Endothelial cell (in vitro differentiated cells): ENCODE data around the gene GDF2. TPM values are rescaled to one million over a fixed set of nuclear protein-coding genes. Genes with fewer than 3 reads are reported as not detected.

Source experiments
- DNase-seq: peaks from one replicate; pipeline ENCODE4 v3.0.0; 2021; ENCODE audit warnings: low spot score
- H3K27ac Mint-ChIP-seq: one replicate; pipeline ENCODE4 v1.8.0; 2021; ENCODE audit warnings: mixed read lengths, inconsistent platforms; ENCODE audit not compliant: unreplicated experiment
- H3K27me3 Mint-ChIP-seq: one replicate; pipeline ENCODE4 v1.8.0; 2021; ENCODE audit warnings: mild to moderate bottlenecking, moderate library complexity, mixed read lengths, inconsistent platforms; ENCODE audit not compliant: unreplicated experiment
- H3K36me3 Mint-ChIP-seq: one replicate; pipeline ENCODE4 v1.8.0; 2021; ENCODE audit warnings: mild to moderate bottlenecking, low read depth, mixed read lengths, inconsistent platforms; ENCODE audit not compliant: unreplicated experiment
- H3K4me1 Mint-ChIP-seq: one replicate; pipeline ENCODE4 v1.8.0; 2021; ENCODE audit warnings: mild to moderate bottlenecking, mixed read lengths, inconsistent platforms; ENCODE audit not compliant: unreplicated experiment
- H3K4me3 Mint-ChIP-seq: one replicate; pipeline ENCODE4 v1.8.0; 2021; ENCODE audit warnings: mild to moderate bottlenecking, mixed read lengths, inconsistent platforms; ENCODE audit not compliant: unreplicated experiment
- H3K9me3 Mint-ChIP-seq: one replicate; pipeline ENCODE4 v1.8.0; 2021; ENCODE audit warnings: mixed read lengths, inconsistent platforms; ENCODE audit not compliant: unreplicated experiment
- total RNA-seq: library from RNA; stranded (reverse); fragmentation: NEBNext Ultra II Directional; extraction: Animal tissue kit (Norgen Biotek cat#: 25700); gene quantifications from one replicate; pipeline ENCODE4 v1.2.1, GENCODE V29; 2021; ENCODE audit not compliant: unreplicated experiment
- TF ChIP-seq, protein P1 (sequence below): fragments of 200-600 bp; sonication (generic); IDR thresholded peaks from one replicate; pipeline ENCODE4 v1.5.0; 2021; ENCODE audit warnings: antibody characterized with exemption; ENCODE audit not compliant: unreplicated experiment

GDF2 gene
- total RNA-seq, 1 donor from 2014 or later = not detected

- Mint-ChIP-seq H3K27ac (no peak overlapping the region), H3K9me3 (no peaks in the 10 kb centered on the region), H3K36me3 (no peaks in the 10 kb centered on the region)
These were observed 36.2 kb downstream of the GDF2 start for GRCh38 chr10:47358457-47358856.

DNA sequence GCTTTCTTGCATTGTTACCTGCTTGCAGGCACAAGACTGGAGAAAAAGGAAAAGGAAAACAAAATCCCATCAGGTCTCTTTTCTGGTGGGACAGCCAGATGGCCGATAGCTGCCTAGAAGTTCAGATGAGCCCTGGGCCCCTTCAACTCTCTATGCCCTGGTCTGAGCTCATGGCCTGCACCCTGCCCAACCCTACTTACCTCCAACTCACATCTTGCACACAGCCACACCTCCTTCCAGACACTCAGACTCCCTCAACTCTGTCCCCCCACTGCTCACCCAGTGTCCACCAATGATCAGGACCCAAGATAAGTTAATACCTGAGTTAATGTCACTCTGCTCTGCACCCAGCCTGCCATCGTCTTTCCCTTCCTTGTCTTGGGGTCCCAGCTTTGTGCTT is 36.8 kb downstream of the GDF2 start:
- Mint-ChIP-seq H3K27ac (no peak overlapping the region), H3K4me1 (no peaks in the 10 kb centered on the region), H3K27me3 (peaks cover 2% of the 10 kb centered on the region), H3K9me3 (no peaks in the 10 kb centered on the region), H3K4me3 (no peak overlapping the region), H3K36me3 (no peaks in the 10 kb centered on the region)
- TF ChIP-seq, protein P1, sequence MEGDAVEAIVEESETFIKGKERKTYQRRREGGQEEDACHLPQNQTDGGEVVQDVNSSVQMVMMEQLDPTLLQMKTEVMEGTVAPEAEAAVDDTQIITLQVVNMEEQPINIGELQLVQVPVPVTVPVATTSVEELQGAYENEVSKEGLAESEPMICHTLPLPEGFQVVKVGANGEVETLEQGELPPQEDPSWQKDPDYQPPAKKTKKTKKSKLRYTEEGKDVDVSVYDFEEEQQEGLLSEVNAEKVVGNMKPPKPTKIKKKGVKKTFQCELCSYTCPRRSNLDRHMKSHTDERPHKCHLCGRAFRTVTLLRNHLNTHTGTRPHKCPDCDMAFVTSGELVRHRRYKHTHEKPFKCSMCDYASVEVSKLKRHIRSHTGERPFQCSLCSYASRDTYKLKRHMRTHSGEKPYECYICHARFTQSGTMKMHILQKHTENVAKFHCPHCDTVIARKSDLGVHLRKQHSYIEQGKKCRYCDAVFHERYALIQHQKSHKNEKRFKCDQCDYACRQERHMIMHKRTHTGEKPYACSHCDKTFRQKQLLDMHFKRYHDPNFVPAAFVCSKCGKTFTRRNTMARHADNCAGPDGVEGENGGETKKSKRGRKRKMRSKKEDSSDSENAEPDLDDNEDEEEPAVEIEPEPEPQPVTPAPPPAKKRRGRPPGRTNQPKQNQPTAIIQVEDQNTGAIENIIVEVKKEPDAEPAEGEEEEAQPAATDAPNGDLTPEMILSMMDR = no peak
- no peak for DNase-seq

More at GRCh38 chr10:47358457-47358856, 36.2 kb downstream of the GDF2 start:
- H3K4me3 Mint-ChIP-seq = no peak overlapping the region
- no peak for DNase-seq
- no peaks in the 10 kb centered on the region for H3K4me1 Mint-ChIP-seq
- H3K27me3 Mint-ChIP-seq = peaks cover 2% of the 10 kb centered on the region
- TF ChIP-seq, protein P1 = no peak

- no peaks in the 10 kb centered on the region for H3K9me3 Mint-ChIP-seq
- H3K27me3 Mint-ChIP-seq = peaks cover 2% of the 10 kb centered on the region
- no peaks in the 10 kb centered on the region for H3K4me1 Mint-ChIP-seq
- H3K4me3 Mint-ChIP-seq = no peak overlapping the region
- no peak for DNase-seq
- TF ChIP-seq, protein P1 = no peak
- no peaks in the 10 kb centered on the region for H3K36me3 Mint-ChIP-seq
- H3K27ac Mint-ChIP-seq = no peak overlapping the region
These were observed 37.6 kb downstream of the GDF2 start for GRCh38 chr10:47359626-47360418.

DNA sequence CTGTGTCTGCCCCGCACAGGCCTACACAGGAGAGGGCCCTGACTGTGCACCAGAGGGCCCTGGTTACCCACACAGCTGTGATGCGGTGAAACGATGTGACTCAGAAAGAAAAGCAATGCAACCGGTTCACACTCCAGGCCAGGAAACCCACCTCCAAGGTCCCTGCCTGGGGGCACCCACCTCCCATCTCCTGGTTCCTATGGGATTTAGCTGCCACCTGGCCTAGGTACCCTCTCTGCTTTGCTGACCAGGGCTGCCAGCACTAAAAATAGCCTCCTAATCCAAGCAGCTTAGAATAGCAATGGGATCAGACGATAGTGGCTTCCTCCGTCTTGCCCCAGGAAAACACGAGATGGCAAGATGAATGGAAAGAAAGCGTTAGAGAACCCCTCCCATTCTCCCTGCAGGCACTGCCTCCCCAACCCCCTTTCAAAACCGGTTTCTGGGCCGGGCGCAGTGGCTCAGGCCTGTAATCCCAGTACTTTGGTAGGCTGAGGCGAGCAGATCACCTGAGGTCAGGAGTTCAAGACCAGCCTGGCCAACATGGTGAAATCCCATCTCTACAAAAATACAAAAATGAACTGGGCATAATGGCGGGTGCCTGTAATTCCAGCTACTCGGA is 38.3 kb downstream of the GDF2 start:
- Mint-ChIP-seq H3K27me3 (peaks cover 4% of the 10 kb centered on the region), H3K9me3 (no peaks in the 10 kb centered on the region), H3K27ac (no peak overlapping the region), H3K4me3 (no peak overlapping the region), H3K36me3 (no peaks in the 10 kb centered on the region), H3K4me1 (no peaks in the 10 kb centered on the region)
- TF ChIP-seq, protein P1 = no peak
- no peak for DNase-seq

DNA sequence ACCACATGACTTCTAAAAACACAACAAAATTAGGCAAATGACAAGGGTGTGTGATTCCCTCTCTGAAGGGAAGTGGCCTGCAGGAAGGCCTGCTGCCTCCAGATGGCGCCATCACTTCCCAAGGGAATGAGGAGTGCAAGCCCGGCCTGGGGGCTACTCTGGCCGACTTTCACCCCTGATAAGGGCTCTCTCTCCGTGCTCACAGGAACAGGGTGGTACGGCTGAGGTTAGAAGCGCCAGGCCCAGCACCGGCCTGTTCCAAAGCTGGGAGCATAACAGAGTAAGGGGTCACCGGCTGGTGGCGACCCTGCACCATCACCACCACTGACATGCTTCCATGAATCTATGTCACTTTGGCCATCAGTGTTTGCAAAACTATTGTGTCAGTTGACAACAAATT is 39.0 kb downstream of the GDF2 start:
- no peaks in the 10 kb centered on the region for H3K4me1 Mint-ChIP-seq
- H3K36me3 Mint-ChIP-seq = no peaks in the 10 kb centered on the region
- peak; percentile 72 for DNase-seq
- H3K27me3 Mint-ChIP-seq = peaks cover 4% of the 10 kb centered on the region
- no peak overlapping the region for H3K4me3 Mint-ChIP-seq
- H3K9me3 Mint-ChIP-seq = no peaks in the 10 kb centered on the region
- TF ChIP-seq, protein P1 = peak; percentile 89
- no peak overlapping the region for H3K27ac Mint-ChIP-seq
